ENCODE measurements around the gene SLK. TPM values are rescaled to one million over a fixed set of nuclear protein-coding genes. Genes with fewer than 3 reads are reported as not detected.

Gene SLK
- total RNA-seq, 2 donors from 2014 or later = 26.3 to 32.1 TPM

DNA sequence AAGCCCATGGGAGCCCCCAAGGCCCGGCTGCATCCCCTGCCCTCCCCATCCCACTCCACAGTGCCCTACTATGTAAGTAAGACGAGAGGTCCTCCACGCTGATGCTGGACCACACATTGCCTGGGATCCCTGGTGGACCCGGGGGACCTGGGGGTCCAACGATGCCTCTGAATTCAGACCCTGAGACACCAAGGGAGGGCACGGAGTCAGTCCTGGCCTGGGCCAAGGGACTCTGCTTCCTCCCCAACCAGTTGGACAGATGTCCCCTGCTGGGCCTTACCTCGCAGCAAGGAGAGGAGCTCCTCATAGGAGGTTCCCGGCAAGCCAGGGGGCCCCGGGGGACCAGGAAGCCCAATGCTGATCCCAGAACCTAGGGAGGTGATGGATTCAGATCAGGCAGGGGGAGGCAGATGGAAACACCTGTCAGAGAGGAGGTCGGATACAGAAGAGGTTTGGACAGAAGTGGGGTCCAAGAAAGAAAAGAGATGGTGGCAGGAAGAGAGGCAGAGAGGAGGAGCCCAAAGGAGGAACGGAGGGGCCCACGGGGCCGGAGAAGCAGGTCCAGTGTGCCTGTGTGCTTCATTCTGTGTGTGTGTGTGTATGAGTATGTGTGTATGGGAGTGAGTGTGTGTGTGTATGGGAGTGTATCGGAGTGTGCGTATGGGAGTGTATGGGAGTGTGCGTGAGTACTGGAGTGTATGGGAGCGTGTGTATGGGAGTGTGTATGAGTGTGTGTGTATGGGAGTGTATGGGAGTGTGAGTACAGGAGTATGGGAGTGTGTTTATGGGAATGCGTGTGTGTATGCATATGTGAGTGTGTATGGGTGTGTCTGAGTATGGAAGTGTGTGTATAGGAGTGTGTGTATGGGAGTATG lies 68.5 kb downstream of the SLK start:
- Mint-ChIP-seq H3K27ac (no peak overlapping the region), H3K27me3 (no peaks in the 10 kb centered on the region), H3K4me3 (no peak overlapping the region), H3K36me3 (no peaks in the 10 kb centered on the region), H3K4me1 (ENCODE audit: low read depth in 2 of 2) (no peaks in the 10 kb centered on the region), H3K9me3 (no peaks in the 10 kb centered on the region)
- ATAC-seq (peak in 1 of 2 donors; percentile 39), DNase-seq (ENCODE audit: low spot score) (no peak)

DNA sequence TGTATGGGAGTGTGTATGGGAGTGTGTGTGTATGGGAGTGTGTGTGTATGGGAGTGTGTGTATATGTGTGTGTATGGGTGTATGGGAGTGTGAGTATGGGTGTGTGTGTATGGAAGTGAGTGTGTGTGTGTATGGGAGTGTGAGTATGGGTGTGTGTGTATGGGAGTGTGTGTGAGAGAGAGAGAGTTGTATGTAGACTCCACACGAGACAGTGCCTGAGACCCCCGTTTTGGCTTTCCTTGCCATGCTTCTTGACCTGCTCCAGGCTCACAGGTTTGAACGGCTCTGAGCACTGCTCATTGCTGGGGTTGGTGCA lies 69.1 kb downstream of the SLK start:
- Mint-ChIP-seq H3K4me3 (no peak overlapping the region), H3K4me1 (ENCODE audit: low read depth in 2 of 2) (no peaks in the 10 kb centered on the region), H3K36me3 (no peaks in the 10 kb centered on the region), H3K27ac (no peak overlapping the region), H3K9me3 (no peaks in the 10 kb centered on the region), H3K27me3 (no peaks in the 10 kb centered on the region)
- DNase-seq (ENCODE audit: low spot score) (no peak), ATAC-seq (peak; percentile 37 to 43)

DNA sequence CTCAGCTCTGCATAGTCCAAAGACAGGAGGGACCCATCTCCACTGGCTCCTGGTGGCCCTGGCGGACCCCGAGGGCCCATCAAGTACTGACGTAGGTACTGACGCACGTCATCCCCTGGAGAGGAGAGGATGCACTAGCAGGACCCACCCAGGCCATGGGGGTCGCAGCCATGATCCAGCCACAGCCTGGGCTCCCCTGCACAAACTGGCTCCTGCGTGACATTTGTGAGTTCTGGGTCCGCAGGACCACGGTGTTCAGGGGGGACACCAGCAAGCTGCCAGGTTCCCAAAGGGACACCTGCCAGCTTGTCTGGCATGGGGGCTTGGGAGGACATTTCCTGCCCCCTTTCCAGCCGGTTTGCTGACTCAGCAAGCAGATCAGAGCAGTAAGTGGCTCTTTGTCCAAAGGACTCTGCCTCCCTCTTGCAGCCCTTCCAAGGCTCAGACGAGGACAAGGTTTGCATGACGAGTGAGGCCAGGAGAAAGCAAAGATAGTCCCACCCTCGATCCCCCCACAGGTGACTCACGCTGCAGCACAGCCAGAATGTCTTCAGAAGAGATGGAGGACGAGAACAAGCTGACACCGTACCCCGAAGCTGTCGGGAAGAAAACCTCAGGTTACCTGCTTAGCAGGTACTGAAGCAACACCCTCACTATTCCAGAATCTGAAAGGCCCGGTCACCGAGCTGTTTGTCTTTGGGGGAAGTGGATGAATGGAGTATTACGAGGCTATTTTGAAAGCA lies 69.7 kb downstream of the SLK start:
- no peak for DNase-seq (ENCODE audit: low spot score)
- no peak for ATAC-seq
- H3K27me3 Mint-ChIP-seq = no peaks in the 10 kb centered on the region
- H3K9me3 Mint-ChIP-seq = no peaks in the 10 kb centered on the region
- H3K4me3 Mint-ChIP-seq = no peak overlapping the region
- no peak overlapping the region for H3K27ac Mint-ChIP-seq
- no peaks in the 10 kb centered on the region for H3K4me1 Mint-ChIP-seq (ENCODE audit: low read depth in 2 of 2)
- no peaks in the 10 kb centered on the region for H3K36me3 Mint-ChIP-seq

DNA sequence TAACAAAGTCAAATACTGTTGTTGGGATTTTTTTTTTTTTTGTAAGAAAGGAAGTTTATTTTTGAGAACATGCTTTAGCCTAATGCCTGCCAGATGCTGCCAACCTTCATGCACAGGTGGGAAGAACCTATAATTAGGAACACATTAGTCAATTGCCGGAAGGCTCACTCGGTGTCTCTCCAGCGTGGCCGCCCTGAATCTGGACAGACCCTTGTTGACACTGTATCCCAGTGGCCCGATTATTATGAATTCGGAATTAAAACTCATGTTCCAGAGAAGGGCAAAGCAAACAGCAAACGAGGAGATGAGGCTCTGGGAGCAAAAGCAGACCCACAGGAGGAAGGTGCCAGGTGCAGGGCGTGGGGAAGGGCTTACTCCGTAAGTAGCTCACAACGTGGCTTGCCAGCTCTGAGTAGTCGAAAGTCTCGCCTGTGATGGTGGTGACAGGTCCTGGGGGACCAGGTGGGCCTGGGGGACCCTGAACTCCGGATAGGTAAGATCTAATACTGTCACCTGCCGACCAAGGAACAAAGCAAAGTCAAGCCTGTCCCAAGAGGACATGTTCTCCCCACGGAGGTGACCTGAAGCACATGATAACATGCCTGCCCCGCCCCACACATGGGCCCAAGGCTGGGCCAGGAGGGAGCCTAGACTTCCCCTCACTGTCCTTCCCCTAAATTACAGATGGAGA lies 70.5 kb downstream of the SLK start:
- no peaks in the 10 kb centered on the region for H3K27me3 Mint-ChIP-seq
- ATAC-seq = no peak
- no peak for DNase-seq (ENCODE audit: low spot score)
- no peak overlapping the region for H3K27ac Mint-ChIP-seq
- H3K4me1 Mint-ChIP-seq (ENCODE audit: low read depth in 2 of 2) = no peaks in the 10 kb centered on the region
- no peaks in the 10 kb centered on the region for H3K9me3 Mint-ChIP-seq
- no peaks in the 10 kb centered on the region for H3K36me3 Mint-ChIP-seq
- H3K4me3 Mint-ChIP-seq = no peak overlapping the region

DNA sequence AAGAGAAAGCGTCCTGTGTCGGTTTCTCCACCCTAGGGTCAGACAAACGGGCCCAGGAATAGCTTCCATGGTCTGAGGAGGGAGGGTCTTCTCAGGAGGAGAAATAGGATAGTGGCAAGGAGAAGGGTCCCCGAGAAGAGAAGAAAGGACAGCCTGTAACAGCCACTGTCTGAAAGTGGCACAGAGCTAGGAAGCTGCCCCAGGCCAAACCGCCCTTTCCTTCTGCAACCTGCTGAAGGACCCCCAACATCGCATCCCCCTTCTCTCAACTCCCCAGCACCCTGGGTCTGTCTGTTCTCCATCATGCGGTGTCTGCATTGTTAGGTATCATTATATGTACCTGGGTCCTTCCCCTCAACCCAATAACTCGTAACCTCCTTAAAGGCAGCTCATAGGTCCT lies 71.6 kb downstream of the SLK start:
- Mint-ChIP-seq H3K27ac (no peak overlapping the region), H3K4me1 (ENCODE audit: low read depth in 2 of 2) (no peaks in the 10 kb centered on the region), H3K4me3 (no peak overlapping the region), H3K27me3 (no peaks in the 10 kb centered on the region), H3K36me3 (no peaks in the 10 kb centered on the region), H3K9me3 (no peaks in the 10 kb centered on the region)
- DNase-seq (ENCODE audit: low spot score) (no peak), ATAC-seq (no peak)

DNA sequence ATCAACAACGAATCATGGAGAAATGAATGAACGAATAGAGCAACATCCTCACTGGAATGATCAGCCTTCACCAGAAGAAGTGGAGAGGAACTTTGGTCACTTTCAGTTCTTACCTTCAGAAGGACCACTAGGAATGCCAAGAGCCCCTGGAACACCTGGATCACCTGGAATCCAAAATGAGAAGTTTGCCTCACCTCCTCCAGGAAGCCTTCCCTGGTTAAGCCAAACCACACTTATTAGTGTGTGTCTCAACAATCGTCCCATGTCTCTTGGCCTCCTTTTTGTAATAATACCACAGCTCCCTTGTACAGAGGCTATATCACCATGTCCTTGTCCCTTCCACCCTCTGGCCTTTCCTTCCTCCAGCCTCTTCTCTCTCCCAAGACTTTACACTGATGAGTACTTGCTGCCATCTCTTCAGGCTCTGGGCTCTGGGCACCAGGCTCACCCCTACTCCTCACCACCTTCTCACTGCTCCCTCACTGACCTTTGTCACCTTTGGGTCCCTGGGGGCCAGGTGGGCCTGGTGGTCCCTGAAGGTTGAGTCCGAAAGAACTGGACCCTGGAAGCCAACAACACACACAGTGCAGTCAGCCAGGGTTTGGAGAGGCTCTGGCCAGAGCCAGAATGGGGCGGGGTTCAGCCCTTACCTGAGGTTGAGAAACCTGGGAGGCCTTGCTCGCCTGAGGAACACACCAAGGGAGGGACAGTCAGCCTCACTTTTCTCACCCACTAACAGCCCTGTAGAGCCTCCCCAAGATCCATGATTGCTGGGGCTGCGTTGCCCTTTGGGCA lies 72.2 kb downstream of the SLK start:
- no peak for DNase-seq (ENCODE audit: low spot score)
- no peaks in the 10 kb centered on the region for H3K36me3 Mint-ChIP-seq
- no peaks in the 10 kb centered on the region for H3K27me3 Mint-ChIP-seq
- H3K27ac Mint-ChIP-seq = no peak overlapping the region
- no peak overlapping the region for H3K4me3 Mint-ChIP-seq
- H3K4me1 Mint-ChIP-seq (ENCODE audit: low read depth in 2 of 2) = no peaks in the 10 kb centered on the region
- ATAC-seq = no peak
- H3K9me3 Mint-ChIP-seq = no peaks in the 10 kb centered on the region

DNA sequence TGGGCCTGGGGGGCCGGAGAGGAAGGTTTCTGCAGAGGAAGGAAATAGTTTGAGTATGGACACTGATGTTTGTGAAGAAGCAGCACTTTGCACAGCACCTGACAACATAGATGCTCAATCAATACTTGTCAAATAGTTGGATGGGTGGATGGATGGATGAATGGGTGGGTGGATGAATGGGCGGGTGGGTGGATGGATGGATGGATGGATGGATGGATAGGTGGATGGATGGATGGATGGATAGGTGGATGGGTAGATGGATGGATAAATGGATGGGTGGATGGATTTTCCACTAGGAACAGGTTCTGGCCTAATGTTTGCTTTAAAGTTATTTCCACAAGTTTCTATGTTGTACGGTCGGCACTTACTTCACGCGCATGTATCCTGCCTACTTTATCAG lies 73.4 kb downstream of the SLK start:
- Mint-ChIP-seq H3K27ac (no peak overlapping the region), H3K4me1 (ENCODE audit: low read depth in 2 of 2) (no peaks in the 10 kb centered on the region), H3K9me3 (no peaks in the 10 kb centered on the region), H3K36me3 (no peaks in the 10 kb centered on the region), H3K4me3 (no peak overlapping the region), H3K27me3 (no peaks in the 10 kb centered on the region)
- DNase-seq (ENCODE audit: low spot score) (no peak), ATAC-seq (no peak)

DNA sequence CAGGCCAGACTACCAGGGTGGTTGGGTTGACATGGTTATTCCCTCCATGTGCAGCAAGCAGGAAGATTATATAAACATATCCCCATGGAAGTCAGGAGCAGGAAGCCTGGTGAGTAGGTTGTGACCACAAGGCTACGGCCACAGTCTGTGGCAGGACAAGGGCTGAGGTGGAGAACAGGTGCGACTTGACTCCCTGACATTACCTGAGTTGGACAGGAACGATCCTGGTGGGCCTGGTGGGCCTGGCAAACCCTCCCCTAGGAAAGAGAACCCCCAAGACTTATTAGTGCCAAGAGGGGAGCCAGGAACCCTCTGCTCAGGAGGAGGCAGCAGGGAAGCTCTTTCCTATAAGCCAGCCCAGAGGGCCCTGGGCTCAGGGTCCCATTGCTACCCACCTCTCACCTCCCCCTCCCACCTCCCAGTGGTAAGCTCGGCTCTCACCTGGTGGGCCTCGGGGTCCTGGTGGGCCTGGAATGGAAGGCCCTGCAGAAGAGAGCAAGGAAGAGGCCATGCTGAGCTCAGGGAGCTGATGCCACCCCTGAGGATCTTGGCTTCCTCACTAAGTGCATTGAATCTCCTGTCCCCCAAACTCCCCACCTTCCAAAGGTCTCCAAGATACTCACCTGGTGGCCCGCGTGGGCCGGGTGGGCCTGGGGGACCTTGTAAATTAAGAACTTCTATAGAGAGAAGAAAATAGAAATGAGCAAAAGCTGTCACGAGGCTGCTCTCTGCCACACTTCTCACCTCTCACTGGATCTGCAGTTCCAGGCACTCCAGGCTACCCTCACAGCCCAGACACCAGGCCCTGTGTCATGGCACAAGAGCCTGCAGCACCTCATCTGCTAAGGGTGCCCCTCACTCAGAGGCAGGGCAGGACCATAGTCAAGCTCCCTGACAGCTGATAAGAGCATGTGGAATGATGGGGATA lies 74.2 kb downstream of the SLK start:
- Mint-ChIP-seq H3K4me1 (ENCODE audit: low read depth in 2 of 2) (no peaks in the 10 kb centered on the region), H3K27ac (no peak overlapping the region), H3K4me3 (no peak overlapping the region), H3K9me3 (no peaks in the 10 kb centered on the region), H3K36me3 (no peaks in the 10 kb centered on the region), H3K27me3 (no peaks in the 10 kb centered on the region)
- no peak for DNase-seq (ENCODE audit: low spot score)
- no peak for ATAC-seq

DNA sequence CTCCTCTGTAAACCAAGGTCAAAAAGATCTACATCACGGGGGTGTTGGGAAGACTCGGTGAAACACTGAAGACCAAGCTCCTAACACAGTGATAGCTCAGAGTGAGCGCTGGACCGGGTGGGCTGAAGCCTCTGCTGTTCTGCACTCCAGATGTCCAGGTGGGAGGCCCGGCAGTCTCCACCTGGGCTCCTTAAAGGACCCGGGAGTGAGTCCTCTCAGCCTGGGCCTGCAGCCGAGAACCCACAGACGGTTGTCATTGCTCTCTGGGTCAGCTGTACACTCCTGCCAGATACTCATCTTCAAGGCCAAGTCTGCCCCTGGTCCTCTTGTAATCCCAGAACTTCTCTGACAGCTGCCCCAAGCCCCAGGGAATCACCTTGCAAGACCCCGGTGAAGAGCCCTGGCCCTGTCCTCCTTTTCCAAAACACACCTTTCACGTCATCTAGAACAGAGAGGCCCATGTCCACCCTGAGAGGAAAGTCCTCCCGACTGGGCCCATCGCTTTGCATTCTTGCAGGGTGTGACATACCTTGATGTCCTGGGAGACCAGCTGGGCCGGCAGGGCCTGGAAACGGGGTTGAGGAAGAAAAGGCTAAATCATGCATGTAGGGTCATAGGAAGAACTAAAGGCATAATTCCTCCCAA lies 75.1 kb downstream of the SLK start:
- Mint-ChIP-seq H3K9me3 (no peaks in the 10 kb centered on the region), H3K4me3 (no peak overlapping the region), H3K27ac (no peak overlapping the region), H3K4me1 (ENCODE audit: low read depth in 2 of 2) (no peaks in the 10 kb centered on the region), H3K36me3 (no peaks in the 10 kb centered on the region), H3K27me3 (no peaks in the 10 kb centered on the region)
- no peak for ATAC-seq
- DNase-seq (ENCODE audit: low spot score) = no peak

DNA sequence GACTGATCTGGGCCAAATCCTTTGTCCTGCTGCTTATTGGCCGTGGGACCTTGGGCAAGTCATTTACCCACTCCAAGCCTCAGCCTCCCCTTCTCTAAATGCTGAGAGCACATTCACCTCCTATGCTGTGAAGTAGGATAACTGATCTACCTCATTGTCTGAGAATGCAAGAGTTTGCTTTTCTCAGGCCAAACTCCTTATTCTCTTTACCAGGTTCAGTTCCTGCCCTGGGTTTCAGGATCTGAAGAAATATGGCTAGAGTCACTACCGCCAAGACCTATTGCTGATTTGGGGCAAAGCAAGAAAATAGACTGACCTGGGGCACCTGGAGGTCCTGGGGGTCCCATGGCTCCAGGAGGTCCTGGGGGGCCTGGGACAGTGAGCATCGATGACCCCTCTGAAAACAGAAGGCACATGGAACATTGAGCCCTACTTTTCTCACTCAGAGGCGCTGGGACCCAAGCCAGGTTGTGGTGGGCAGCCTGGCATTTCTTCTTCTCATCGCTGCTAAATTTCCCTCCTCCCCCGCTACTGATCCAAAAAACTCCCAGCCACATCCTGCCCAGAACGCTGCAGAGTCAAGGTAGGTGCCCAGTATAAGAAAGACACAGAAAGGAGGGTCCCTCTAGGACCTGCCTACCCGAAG lies 76.4 kb downstream of the SLK start:
- H3K4me3 Mint-ChIP-seq = no peak overlapping the region
- H3K27ac Mint-ChIP-seq = no peak overlapping the region
- H3K36me3 Mint-ChIP-seq = no peaks in the 10 kb centered on the region
- DNase-seq (ENCODE audit: low spot score) (no peak), ATAC-seq (no peak)
- peaks cover 0 to under 1% of the 10 kb centered on the region in 2 donors for H3K27me3 Mint-ChIP-seq
- H3K4me1 Mint-ChIP-seq (ENCODE audit: low read depth in 2 of 2) = no peaks in the 10 kb centered on the region
- H3K9me3 Mint-ChIP-seq = no peaks in the 10 kb centered on the region

DNA sequence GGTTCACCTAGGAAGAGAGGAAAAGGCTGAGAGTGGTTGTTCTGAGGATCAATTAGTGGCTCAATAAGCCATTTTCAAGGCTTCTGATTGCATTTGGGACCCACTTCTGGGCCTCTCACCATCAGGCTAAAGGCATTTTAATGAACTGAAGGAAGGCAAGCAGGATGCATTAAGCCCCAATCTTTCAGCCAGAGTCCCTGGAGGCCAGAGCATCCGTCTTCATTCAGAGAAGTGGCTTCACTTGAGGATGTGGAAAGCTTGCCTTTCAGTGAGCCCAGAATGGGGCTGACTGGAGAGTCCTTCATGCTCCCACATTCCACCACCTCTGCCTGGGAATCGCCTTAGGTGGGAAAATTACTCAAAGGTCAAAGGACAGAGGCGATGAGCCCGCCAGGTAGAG lies 76.9 kb downstream of the SLK start:
- no peak overlapping the region for H3K27ac Mint-ChIP-seq
- H3K27me3 Mint-ChIP-seq = peaks cover 0 to 3% of the 10 kb centered on the region in 2 donors
- ATAC-seq = no peak
- DNase-seq (ENCODE audit: low spot score) = no peak
- H3K9me3 Mint-ChIP-seq = no peaks in the 10 kb centered on the region
- no peak overlapping the region for H3K4me3 Mint-ChIP-seq
- no peaks in the 10 kb centered on the region for H3K4me1 Mint-ChIP-seq (ENCODE audit: low read depth in 2 of 2)
- H3K36me3 Mint-ChIP-seq = no peaks in the 10 kb centered on the region
